Mesodermal cell (in vitro differentiated cells): Measurements from ENCODE around the gene PRAMEF13.
"Not testable (repeated sequence)": the region's sequence is repeated elsewhere in the genome, so short reads cannot be mapped to it uniquely, and the experiment has no call there.

ENCODE experiments used
- H3K27ac ChIP-seq: 2 replicates; pipeline ENCODE4 v1.7.0; 2013; ENCODE audit warnings: mild to moderate bottlenecking, low read depth, low read length, moderate library complexity; ENCODE audit not compliant: severe bottlenecking
- H3K36me3 ChIP-seq: 2 replicates; pipeline ENCODE4 v1.7.1; 2013; ENCODE audit warnings: mild to moderate bottlenecking, low read length, moderate library complexity; ENCODE audit not compliant: control insufficient read depth, insufficient read depth
- H3K4me1 ChIP-seq: one replicate; pipeline ENCODE4 v1.7.1; 2013; ENCODE audit warnings: mild to moderate bottlenecking, low read length; ENCODE audit not compliant: insufficient read depth, control insufficient read depth, poor library complexity, severe bottlenecking
- H3K4me3 ChIP-seq: 2 replicates; pipeline ENCODE4 v1.7.0; 2013; ENCODE audit warnings: low read length, control low read depth, mild to moderate bottlenecking; ENCODE audit not compliant: insufficient read depth, poor library complexity, severe bottlenecking; ENCODE audit errors: extremely low read depth
- H3K9me3 ChIP-seq: 2 replicates; pipeline ENCODE4 v1.7.1; 2013; ENCODE audit warnings: mild to moderate bottlenecking, low read length, moderate library complexity; ENCODE audit not compliant: control insufficient read depth
- WGBS, 2 experiments: methylation state at CpG; one replicate each; pipeline ENCODE4 v1.1.5; 2013; ENCODE audit warnings: missing lambda C conversion rate in 2 of 2; ENCODE audit not compliant: insufficient coverage in 2 of 2; 5-methylcytosine and 5-hydroxymethylcytosine counted together

Gene PRAMEF13

DNA sequence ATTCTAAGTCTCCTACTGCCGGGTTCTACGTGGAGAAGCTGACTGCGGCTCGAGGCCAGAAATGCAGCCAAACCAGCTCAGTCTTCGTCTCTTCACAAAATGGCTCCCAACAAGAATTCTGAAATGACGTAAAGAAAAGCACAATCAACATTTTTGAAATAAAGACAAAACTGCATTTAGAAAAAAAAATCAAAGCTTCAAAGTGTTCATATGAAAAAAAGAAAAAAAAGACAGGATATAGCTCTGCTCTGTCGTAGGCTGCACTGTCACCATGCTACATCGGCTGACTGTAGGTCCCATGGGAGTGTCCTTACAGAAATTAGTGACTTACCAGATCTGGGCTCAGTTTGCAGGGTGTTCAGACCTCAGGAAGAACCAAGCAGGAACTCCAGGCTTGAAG is 35.7 kb downstream of the PRAMEF13 start, which contains the start of gene HNRNPCL4:
TSS of gene HNRNPCL4 (minus strand) at position 101 of the 400 bp plus-strand sequence. CDS start 164 bp downstream, outside the sequence.
- not testable (repeated sequence) for H3K36me3 ChIP-seq
- WGBS, 2 experiments, result no CpG with 5 or more reads among the region's 8 CpGs

DNA sequence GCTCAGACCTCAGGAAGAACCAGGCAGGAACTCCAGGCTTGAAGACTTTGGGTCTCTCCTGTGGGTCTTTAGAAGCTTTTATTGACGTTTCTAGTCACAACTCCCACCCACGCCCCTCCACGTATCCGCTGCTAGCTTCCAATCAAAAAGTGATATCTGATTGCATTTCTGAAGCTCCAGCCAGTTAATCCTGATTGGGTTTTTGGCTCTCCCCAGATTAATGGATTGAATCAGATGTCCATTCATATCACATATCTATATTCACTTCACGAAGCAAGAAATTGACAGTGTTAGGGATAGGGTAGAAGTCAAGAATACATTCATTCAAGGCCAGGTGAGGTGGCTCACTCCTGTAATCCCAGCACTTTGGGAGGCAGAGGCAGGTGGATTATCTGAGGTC is 45.3 kb downstream of the PRAMEF13 start, which contains the start of gene PRAMEF26:
TSS of gene PRAMEF26 (minus strand) at position 101 of the 400 bp plus-strand sequence. CDS start 2,914 bp downstream, outside the sequence.
- WGBS, 2 experiments, result no CpG with 5 or more reads among the region's 5 CpGs

More for the DNA sequence above, 35.7 kb downstream of the PRAMEF13 start, which contains the start of gene HNRNPCL4:
- H3K4me3 ChIP-seq, H3K27ac ChIP-seq, H3K9me3 ChIP-seq, H3K4me1 ChIP-seq: not testable (repeated sequence)

More for the DNA sequence above, 45.3 kb downstream of the PRAMEF13 start, which contains the start of gene PRAMEF26:
- H3K4me1 ChIP-seq, H3K27ac ChIP-seq, H3K9me3 ChIP-seq, H3K36me3 ChIP-seq, H3K4me3 ChIP-seq: not testable (repeated sequence)
